HG03469 (cell line): ENCODE measurements around the gene HSPB9.

Experiments
- ATAC-seq: cut with Tn5 transposase; IDR thresholded peaks from one replicate; pipeline ENCODE4 v1.9.1; 2021; ENCODE audit warnings: mild to moderate bottlenecking, moderate library complexity, moderate number of reproducible peaks; ENCODE audit not compliant: unreplicated experiment

The HSPB9 gene

GRCh38 chr17:42122371-42123303, at the start of gene HSPB9:
Gene HSPB9, plus strand, starts transcription at chr17:42122804. Its CDS starts 47 bp downstream, at chr17:42122851.
- ATAC-seq = no peak

GRCh38 chr17:42075789-42076188, 46.8 kb upstream of the HSPB9 start:
- no peak for ATAC-seq

GRCh38 chr17:42076797-42077559, 45.6 kb upstream of the HSPB9 start:
- ATAC-seq = no peak

- ATAC-seq = no peak
These were observed 44.8 kb upstream of the HSPB9 start for GRCh38 chr17:42077755-42078154.

GRCh38 chr17:42078396-42079043, 44.1 kb upstream of the HSPB9 start:
- no peak for ATAC-seq

- ATAC-seq = no peak
These were observed 43.1 kb upstream of the HSPB9 start for GRCh38 chr17:42079541-42079940.

GRCh38 chr17:42081516-42082129, 41.0 kb upstream of the HSPB9 start:
- ATAC-seq = no peak

GRCh38 chr17:42087042-42087701, 35.4 kb upstream of the HSPB9 start:
- ATAC-seq = no peak

- ATAC-seq = no peak
These were observed 34.6 kb upstream of the HSPB9 start for GRCh38 chr17:42087736-42088705.

- no peak for ATAC-seq
These were observed 33.9 kb upstream of the HSPB9 start for GRCh38 chr17:42088736-42089135.

- ATAC-seq = no peak
These were observed 31.4 kb upstream of the HSPB9 start for GRCh38 chr17:42090964-42091790.

- ATAC-seq = no peak
These were observed 29.7 kb upstream of the HSPB9 start for GRCh38 chr17:42092939-42093338.

GRCh38 chr17:42094375-42095069, 28.1 kb upstream of the HSPB9 start:
- ATAC-seq = no peak

- no peak for ATAC-seq
These were observed 26.1 kb upstream of the HSPB9 start for GRCh38 chr17:42096360-42097111.

- ATAC-seq = no peak
These were observed 24.6 kb upstream of the HSPB9 start, which contains the start of gene ZNF385C for GRCh38 chr17:42097691-42098631. Gene ZNF385C, minus strand, starts transcription at chr17:42098473. Its CDS starts 35,417 bp downstream, at chr17:42063056.
